T-helper 17 cell (primary cell): ENCODE results near the gene BDKRB1. TPM values are rescaled to one million over a fixed set of nuclear protein-coding genes. Genes with fewer than 3 reads are reported as not detected.

Experiments used
- ATAC-seq: fragments of 150-1000 bp; cut with Tn5 transposase; 2 replicates; pipeline ENCODE4 v1.10.0; 2021; ENCODE audit warnings: mild to moderate bottlenecking, moderate library complexity
- DNase-seq, 3 donors: peaks; one replicate each; pipeline versions ENCODE4 v3.0.0 to v3.0.0-alpha.2; 2020 to 2021
- H3K9me3 ChIP-seq: one replicate; pipeline ENCODE4 v1.7.0; 2013; ENCODE audit warnings: low read length, mild to moderate bottlenecking; ENCODE audit not compliant: control insufficient read depth, poor library complexity, severe bottlenecking
- H3K27ac Mint-ChIP-seq: one replicate; pipeline ENCODE4 v1.8.0; 2022; ENCODE audit warnings: mild to moderate bottlenecking, moderate library complexity, mixed read lengths
- H3K27me3 Mint-ChIP-seq: one replicate; pipeline ENCODE4 v1.8.0; 2022; ENCODE audit warnings: mixed read lengths
- H3K36me3 Mint-ChIP-seq: one replicate; pipeline ENCODE4 v1.8.0; 2022; ENCODE audit warnings: low read depth, mixed read lengths
- H3K4me1 Mint-ChIP-seq: one replicate; pipeline ENCODE4 v1.8.0; 2022; ENCODE audit warnings: mild to moderate bottlenecking, mixed read lengths
- H3K4me3 Mint-ChIP-seq: one replicate; pipeline ENCODE4 v1.8.0; 2022; ENCODE audit warnings: mild to moderate bottlenecking, moderate library complexity, mixed read lengths
- total RNA-seq, 4 donors: library from RNA in 2 of 4; stranded (reverse) in 2 of 4; gene quantifications; one replicate each; pipeline ENCODE4 v1.2.3 and lab custom pipeline; 2022 to 2026

BDKRB1 gene
- total RNA-seq, 2 donors from 2014 or later: not detected

GRCh38 chr14:96257056-96257455 is 1.0 kb downstream of the BDKRB1 start:
- H3K4me3 Mint-ChIP-seq: no peak overlapping the region
- H3K27ac Mint-ChIP-seq: no peak overlapping the region
- DNase-seq (no peak), ATAC-seq (no peak)
- H3K4me1 Mint-ChIP-seq: peaks cover 2% of the 10 kb centered on the region
- no peaks in the 10 kb centered on the region for H3K9me3 ChIP-seq
- peaks cover 69% of the 10 kb centered on the region for H3K27me3 Mint-ChIP-seq
- peaks cover 6% of the 10 kb centered on the region for H3K36me3 Mint-ChIP-seq

- DNase-seq (no peak), ATAC-seq (no peak)
- peaks cover 61% of the 10 kb centered on the region for H3K27me3 Mint-ChIP-seq
- peaks cover 6% of the 10 kb centered on the region for H3K36me3 Mint-ChIP-seq
- H3K9me3 ChIP-seq: no peaks in the 10 kb centered on the region
- no peak overlapping the region for H3K27ac Mint-ChIP-seq
- peaks cover 2% of the 10 kb centered on the region for H3K4me1 Mint-ChIP-seq
- H3K4me3 Mint-ChIP-seq: no peak overlapping the region
Observed at GRCh38 chr14:96257900-96258299, 1.9 kb downstream of the BDKRB1 start.

- Mint-ChIP-seq H3K27ac (no peak overlapping the region), H3K27me3 (peaks cover 54% of the 10 kb centered on the region), H3K4me3 (no peak overlapping the region), H3K4me1 (no peaks in the 10 kb centered on the region), H3K36me3 (peaks cover 6% of the 10 kb centered on the region)
- ATAC-seq (no peak), DNase-seq (no peak)
- H3K9me3 ChIP-seq: no peaks in the 10 kb centered on the region
Observed at GRCh38 chr14:96260341-96260821, 4.4 kb downstream of the BDKRB1 start.

DNA sequence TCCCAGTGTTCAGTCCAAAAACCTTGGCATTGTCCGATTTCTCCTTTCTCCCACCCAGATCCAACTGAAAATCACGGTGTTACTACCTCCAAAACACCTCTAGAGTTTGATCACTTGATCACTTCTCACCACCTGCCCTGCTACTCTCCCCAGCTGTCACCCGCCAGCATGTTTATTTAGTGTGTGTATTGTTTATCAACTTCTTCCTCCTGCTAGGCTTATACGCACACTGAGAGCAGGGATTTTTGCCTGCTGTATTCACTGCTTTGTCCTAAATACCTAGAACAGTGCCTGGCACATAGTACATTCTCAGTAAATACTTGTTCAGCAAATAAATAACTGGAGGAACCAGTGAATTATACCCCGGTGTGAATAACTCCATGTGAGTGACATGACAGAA is 5.0 kb downstream of the BDKRB1 start:
- no peak for ATAC-seq
- DNase-seq: no peak
- H3K27ac Mint-ChIP-seq: no peak overlapping the region
- H3K36me3 Mint-ChIP-seq: peaks cover 8% of the 10 kb centered on the region
- H3K4me3 Mint-ChIP-seq: no peak overlapping the region
- peaks cover 52% of the 10 kb centered on the region for H3K27me3 Mint-ChIP-seq
- H3K9me3 ChIP-seq: no peaks in the 10 kb centered on the region
- no peaks in the 10 kb centered on the region for H3K4me1 Mint-ChIP-seq

DNA sequence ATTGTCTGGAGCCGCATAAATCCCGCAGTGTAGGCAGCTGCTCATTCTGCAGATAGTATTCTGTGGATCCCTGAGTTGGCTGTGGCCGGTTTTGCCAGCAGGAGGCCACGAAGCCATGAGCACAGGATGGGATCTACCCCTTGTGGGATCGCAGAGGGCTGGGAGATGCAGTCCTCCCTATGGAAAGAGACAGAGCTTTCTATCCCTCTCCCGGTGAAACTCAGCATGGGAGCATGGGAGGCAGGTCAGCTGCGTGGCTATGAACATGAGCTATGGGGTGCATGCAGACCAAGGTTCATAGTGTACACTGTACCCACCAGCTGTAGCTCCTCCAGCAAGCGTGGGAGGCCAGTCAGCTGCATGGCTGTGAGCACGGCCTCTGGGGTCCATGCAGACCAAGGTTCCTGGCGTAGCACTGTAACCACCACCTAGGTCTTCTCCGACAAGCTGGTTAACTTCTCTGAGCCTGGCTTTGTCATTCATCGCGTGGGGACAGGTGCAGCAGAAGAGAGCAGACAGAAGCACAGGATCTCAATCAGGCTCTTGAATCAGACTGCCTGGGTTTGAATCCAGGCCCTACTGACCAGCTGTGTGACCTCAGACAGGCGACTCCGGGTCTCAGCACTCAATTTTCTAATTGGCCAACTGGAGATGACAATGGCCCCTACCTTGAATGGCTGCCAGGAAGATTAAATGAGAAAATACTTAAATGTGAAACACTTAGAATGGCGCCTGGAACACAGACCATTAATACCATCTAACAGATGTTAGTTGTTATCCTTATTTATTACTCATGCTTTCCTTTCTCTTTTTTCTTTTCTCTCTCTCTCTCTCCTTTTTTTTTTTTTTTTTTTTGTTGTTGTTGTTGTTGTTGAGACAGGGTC is 6.0 kb downstream of the BDKRB1 start:
- Mint-ChIP-seq H3K27me3 (peaks cover 52% of the 10 kb centered on the region), H3K4me1 (peaks cover 2% of the 10 kb centered on the region), H3K4me3 (no peak overlapping the region), H3K36me3 (peaks cover 11% of the 10 kb centered on the region), H3K27ac (peak overlapping the region; percentile 62)
- DNase-seq (no peak), ATAC-seq (no peak)
- H3K9me3 ChIP-seq: no peaks in the 10 kb centered on the region

DNA sequence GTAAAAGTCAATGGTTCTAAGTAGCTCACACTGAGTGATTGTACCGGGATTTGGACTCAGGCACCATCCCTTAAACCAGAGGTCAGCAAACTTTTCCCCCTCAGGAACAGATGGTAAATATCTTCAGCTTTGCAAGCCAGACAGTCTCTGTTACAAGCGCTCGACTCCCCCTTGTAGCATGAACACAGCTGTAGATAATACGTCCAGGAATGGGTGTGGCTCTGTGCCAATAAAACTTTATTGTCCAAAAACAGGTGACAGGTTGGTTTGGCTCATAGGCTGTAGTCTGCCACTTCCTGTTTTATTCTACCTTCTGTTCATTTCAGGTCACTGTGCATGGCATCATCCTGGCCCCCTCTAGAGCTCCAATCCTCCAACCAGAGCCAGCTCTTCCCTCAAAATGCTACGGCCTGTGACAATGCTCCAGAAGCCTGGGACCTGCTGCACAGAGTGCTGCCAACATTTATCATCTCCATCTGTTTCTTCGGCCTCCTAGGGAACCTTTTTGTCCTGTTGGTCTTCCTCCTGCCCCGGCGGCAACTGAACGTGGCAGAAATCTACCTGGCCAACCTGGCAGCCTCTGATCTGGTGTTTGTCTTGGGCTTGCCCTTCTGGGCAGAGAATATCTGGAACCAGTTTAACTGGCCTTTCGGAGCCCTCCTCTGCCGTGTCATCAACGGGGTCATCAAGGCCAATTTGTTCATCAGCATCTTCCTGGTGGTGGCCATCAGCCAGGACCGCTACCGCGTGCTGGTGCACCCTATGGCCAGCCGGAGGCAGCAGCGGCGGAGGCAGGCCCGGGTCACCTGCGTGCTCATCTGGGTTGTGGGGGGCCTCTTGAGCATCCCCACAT is 7.6 kb downstream of the BDKRB1 start:
- ATAC-seq: no peak
- Mint-ChIP-seq H3K36me3 (peaks cover 11% of the 10 kb centered on the region), H3K4me1 (peaks cover 3% of the 10 kb centered on the region), H3K27me3 (peaks cover 53% of the 10 kb centered on the region), H3K27ac (no peak overlapping the region), H3K4me3 (no peak overlapping the region)
- H3K9me3 ChIP-seq: no peaks in the 10 kb centered on the region
- DNase-seq: no peak

- ATAC-seq (no peak), DNase-seq (no peak)
- H3K27me3 Mint-ChIP-seq: peaks cover 53% of the 10 kb centered on the region
- H3K9me3 ChIP-seq: no peaks in the 10 kb centered on the region
- no peak overlapping the region for H3K27ac Mint-ChIP-seq
- peaks cover 3% of the 10 kb centered on the region for H3K4me1 Mint-ChIP-seq
- peaks cover 11% of the 10 kb centered on the region for H3K36me3 Mint-ChIP-seq
- no peak overlapping the region for H3K4me3 Mint-ChIP-seq
Observed at GRCh38 chr14:96264200-96264553, 8.2 kb downstream of the BDKRB1 start.

DNA sequence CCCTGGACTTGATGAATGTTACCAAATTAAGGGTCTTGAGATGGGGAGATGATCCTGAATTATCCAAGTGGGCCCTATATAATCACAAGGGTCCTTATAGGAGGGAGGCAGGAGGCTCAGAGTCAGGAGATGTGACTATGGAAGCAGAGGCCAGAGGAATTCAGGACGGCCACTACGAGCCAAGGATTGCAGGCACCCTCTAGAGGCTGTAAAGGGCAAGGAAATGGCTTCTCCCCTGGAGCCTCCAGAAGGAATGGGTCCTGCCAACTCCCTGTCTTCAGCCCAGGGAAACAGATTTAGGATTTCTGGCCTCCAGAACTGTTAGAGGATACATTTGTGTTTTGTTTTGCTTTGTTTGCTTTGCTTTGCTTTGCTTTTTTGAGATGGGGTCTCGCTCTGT is 8.8 kb downstream of the BDKRB1 start:
- no peak overlapping the region for H3K4me3 Mint-ChIP-seq
- no peak for DNase-seq
- H3K36me3 Mint-ChIP-seq: peaks cover 11% of the 10 kb centered on the region
- no peaks in the 10 kb centered on the region for H3K9me3 ChIP-seq
- H3K27ac Mint-ChIP-seq: no peak overlapping the region
- peaks cover 59% of the 10 kb centered on the region for H3K27me3 Mint-ChIP-seq
- no peak for ATAC-seq
- H3K4me1 Mint-ChIP-seq: peaks cover 3% of the 10 kb centered on the region

DNA sequence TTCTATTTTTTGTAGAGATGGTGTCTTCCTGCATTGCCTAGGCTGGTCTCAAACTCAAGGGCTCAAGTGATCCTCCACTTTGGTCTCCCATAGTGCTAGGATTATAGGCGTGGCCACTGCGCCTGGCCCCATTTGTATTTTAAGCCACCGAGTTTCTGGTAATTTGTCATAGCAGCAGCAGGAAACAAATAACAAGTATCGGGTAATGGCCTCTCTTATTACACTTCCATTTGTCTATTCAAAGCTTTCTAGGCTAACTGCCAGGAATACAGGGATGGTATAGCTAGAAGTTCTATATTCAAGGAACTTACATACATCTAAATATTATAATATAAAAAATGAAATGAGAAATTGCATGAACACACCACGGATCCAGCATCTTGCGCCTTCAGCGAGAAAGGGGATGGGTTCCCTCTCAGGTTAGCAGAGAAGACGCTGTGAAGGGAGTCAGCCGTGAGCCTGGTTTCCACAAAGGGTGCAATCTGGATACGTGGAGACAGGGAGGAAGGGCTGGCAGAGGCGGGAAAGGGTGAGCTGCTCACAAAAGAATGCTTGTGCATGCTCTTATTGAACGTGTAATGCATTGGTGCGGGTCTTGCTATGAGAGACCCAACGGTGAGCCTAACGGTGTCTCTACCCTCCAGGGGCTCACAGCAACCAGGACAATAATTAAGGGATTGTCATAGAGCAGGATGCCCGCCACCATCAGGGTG is 9.5 kb downstream of the BDKRB1 start:
- Mint-ChIP-seq H3K4me3 (no peak overlapping the region), H3K27me3 (peaks cover 55% of the 10 kb centered on the region), H3K36me3 (peaks cover 11% of the 10 kb centered on the region), H3K27ac (no peak overlapping the region), H3K4me1 (peaks cover 3% of the 10 kb centered on the region)
- no peak for ATAC-seq
- DNase-seq: no peak
- no peaks in the 10 kb centered on the region for H3K9me3 ChIP-seq

DNA sequence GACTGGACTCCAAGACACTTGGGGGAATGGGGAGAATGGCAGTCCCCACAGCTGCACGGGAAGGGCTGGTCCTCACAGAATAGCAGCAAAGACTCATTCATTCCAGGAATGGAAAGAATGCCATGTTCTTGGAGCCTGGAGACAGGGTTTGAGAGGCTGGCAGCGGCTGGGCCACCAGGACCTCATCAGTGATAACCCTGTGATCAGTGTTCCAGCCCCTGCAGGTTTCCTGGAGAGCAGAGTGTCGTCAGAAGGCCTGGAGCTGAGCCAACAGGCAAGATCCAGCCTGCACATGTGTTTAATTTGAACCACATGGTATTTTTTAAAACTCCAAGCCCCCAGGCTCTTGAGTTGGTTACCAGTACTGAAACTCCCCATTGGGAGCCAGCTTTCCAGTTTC is 11.3 kb downstream of the BDKRB1 start:
- H3K27ac Mint-ChIP-seq: no peak overlapping the region

DNA sequence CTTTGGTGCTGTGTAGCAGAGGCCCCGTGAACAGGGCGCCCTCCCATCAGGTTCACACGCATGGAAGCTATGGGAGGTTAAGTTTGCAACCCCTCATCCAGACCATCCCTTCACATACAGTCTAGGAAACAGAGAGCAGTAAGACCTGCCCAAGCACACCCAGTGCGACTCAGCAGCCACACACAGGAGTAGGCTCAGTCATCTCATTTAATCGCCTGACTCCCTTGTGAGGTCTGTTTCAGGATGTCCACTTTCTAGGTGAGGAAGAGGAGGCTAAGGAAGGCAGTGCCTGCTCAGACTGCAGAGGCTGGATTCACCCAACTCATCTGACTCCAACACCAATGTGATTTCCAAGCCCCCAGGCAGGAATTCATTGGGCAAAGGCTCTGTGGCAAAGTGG is 11.9 kb downstream of the BDKRB1 start:
- H3K27ac Mint-ChIP-seq: no peak overlapping the region
- DNase-seq (no peak), ATAC-seq (no peak)
- no peak overlapping the region for H3K4me3 Mint-ChIP-seq
- peaks cover 3% of the 10 kb centered on the region for H3K4me1 Mint-ChIP-seq
- H3K9me3 ChIP-seq: no peaks in the 10 kb centered on the region
- H3K27me3 Mint-ChIP-seq: peaks cover 46% of the 10 kb centered on the region
- H3K36me3 Mint-ChIP-seq: peaks cover 6% of the 10 kb centered on the region

More for the DNA sequence above, 11.3 kb downstream of the BDKRB1 start:
- ATAC-seq (no peak), DNase-seq (no peak)
- Mint-ChIP-seq H3K36me3 (peaks cover 6% of the 10 kb centered on the region), H3K4me1 (peaks cover 3% of the 10 kb centered on the region), H3K27me3 (peaks cover 46% of the 10 kb centered on the region), H3K4me3 (no peak overlapping the region)
- no peaks in the 10 kb centered on the region for H3K9me3 ChIP-seq

DNA sequence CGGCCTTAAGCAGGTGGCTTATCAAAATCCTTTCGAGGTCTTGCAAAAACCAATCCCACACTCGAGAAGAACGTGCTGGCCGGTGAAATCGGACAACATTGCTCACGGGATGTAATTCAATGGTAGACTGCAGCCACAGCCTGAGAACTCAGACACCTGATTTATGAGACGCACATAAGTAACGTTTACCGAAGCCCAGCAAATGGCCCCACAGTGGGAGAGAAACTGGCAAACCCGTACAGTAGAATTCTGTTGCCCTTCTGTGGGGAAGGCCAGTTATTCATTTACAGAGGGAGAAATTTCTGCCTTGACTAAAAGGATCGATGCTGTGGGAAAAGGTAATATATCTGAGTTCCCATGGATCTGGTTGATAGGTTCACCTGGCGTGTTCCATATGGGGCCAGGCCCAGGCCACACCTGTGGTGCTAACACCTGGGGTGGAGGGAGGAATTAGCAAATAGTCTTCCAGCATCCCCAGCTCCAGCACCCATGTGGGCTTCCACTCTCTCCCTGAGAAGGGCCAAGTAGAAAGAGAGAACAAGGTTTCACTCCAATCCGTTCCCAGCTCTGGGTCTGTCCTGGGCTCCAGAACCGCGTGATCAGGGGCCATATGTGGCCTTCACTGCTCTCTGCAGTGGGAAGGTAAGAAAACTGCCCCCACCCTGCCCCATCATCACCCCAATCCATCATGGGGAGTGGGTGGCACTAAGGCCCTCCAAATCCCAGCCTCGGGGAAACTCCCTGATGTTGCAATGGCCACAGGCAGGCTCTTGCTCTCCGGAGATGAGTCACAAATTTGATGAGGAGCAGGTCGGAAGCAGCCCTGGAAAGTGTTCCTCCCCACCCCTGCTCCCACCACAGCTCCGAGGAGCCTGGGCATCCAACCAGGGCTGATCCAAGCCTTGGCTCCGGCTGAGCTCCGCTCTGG is 12.7 kb downstream of the BDKRB1 start:
- DNase-seq (no peak), ATAC-seq (no peak)
- Mint-ChIP-seq H3K4me1 (peaks cover 3% of the 10 kb centered on the region), H3K27me3 (peaks cover 40% of the 10 kb centered on the region), H3K36me3 (peaks cover 6% of the 10 kb centered on the region), H3K4me3 (no peak overlapping the region), H3K27ac (no peak overlapping the region)
- H3K9me3 ChIP-seq: no peaks in the 10 kb centered on the region
